Measurements from ENCODE around the gene CRTC2.
A peak's percentile ranks its signal among the peaks of the same experiment; 100 is the strongest.
"Not testable (repeated sequence)": the region's sequence is repeated elsewhere in the genome, so short reads cannot be mapped to it uniquely, and the experiment has no call there.

The CRTC2 gene, protein sequence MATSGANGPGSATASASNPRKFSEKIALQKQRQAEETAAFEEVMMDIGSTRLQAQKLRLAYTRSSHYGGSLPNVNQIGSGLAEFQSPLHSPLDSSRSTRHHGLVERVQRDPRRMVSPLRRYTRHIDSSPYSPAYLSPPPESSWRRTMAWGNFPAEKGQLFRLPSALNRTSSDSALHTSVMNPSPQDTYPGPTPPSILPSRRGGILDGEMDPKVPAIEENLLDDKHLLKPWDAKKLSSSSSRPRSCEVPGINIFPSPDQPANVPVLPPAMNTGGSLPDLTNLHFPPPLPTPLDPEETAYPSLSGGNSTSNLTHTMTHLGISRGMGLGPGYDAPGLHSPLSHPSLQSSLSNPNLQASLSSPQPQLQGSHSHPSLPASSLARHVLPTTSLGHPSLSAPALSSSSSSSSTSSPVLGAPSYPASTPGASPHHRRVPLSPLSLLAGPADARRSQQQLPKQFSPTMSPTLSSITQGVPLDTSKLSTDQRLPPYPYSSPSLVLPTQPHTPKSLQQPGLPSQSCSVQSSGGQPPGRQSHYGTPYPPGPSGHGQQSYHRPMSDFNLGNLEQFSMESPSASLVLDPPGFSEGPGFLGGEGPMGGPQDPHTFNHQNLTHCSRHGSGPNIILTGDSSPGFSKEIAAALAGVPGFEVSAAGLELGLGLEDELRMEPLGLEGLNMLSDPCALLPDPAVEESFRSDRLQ

DNA sequence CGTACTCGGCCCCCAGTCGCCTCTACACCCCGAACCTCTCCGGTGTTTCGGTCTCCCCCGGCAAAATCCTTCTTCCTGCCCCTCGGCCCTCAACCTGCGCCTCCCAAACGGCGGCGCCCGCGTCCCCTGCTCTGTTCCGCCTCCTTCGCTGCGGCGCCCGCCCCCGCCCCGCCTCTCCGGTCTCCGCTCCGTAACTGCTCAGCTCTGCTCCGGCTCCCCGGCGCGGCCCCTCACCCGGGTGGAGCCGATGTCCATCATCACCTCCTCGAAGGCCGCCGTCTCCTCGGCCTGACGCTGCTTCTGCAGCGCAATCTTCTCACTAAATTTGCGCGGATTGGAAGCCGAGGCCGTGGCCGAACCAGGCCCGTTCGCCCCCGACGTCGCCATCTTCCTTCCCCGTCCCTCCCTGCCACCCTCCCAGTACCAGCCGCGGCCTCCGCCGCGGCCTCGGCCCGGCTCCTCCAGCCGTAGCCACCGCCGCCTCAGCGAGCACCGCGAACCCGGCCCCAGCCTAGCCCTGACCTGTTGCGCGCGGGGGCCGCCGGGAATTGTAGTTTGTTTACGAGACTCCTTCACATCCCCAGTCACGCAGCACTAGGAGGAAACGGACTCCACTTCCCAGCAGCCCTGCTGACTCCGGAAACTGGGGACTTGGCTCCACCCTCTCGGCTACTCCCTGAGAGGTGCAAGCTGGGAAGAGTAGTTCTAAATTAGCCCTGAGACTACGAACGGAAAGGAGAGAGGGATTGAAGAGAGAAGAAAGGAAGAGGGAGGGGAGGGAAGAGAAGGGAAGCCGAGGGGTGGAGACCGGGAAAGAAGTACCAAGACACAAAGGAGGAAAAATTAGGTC lies at the start of gene CRTC2:
TSS of gene CRTC2 (minus strand) at position 502 of the 850 bp plus-strand sequence. CDS start at position 387, 115 bp downstream.
- peak; percentile 87 to 94 (median 92) for DNase-seq

DNA sequence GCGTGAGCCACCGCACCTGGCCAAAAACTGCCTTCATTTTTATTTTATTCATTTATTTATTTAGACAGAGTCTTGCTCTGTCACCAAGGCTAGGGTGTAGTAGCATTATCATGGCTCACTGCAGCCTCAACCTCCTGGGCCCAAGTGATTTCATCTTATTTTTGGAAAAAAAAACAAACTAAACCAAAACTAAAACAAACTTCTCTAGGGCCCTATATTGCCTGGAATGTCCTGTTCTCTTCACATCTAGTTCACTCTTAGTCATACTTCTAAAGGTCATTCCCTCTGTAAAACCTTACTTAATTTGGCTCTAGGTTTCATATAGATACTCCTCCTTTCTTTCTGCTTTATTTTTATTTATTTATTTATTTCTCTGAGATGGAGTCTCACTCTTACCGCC lies 47.7 kb upstream of the CRTC2 start:
- no peak for DNase-seq

DNA sequence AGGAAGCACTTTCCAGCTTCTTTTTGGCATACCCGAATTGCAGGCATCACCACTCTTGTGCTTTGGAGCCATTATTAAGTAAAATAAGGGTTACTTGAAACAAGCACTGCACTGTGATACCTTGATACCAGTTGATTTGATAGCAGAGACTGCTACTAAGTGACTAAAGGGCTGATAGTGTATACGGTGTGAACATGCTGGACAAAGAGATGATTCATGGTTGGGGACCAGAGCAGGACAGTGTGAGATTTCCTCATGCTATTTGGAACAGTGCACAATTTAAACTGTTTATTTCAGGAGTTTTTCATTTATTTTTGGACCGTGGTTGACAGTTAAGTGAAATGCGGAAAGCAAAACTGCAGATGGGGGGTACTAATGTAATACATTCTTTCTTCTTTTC lies 42.0 kb upstream of the CRTC2 start:
- no peak for DNase-seq

DNA sequence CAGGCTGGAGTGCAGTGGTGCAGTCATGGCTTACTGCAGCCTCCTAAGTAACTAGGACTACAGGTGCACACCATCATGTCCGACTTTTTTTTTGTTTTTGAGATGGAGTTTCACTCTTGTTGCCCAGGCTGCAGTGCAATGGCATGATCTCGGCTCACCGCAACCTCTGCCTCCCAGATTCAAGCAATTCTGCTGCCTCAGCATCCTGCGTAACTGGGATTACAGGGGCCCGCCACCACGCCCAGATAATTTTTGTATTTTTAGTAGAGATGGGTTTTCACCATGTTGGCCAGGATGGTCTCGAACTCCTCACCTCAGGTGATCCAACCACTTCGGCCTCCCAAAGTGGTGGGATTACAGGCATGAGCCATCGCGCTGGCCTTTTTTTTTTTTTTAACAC lies 38.5 kb upstream of the CRTC2 start:
- not testable (repeated sequence) for DNase-seq

DNA sequence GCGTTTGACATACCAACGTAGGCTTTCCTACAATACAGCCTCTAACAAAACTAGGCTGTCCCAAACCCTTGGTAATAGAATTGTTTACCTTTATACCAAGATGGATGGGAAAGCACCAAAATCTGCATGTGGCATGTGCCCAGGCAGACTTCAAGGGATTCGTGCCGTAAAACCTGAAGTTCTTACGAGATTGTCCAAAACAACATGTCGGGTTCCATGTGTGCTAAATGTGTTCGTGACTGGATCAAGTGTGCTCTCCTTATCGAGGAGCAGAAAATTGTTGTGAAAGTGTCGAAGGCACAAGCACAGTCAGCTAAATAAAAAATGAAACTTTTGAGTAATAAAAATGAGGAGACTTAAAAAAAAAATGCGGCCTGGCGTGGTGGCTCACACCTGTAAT lies 37.2 kb upstream of the CRTC2 start:
- DNase-seq: no peak

DNA sequence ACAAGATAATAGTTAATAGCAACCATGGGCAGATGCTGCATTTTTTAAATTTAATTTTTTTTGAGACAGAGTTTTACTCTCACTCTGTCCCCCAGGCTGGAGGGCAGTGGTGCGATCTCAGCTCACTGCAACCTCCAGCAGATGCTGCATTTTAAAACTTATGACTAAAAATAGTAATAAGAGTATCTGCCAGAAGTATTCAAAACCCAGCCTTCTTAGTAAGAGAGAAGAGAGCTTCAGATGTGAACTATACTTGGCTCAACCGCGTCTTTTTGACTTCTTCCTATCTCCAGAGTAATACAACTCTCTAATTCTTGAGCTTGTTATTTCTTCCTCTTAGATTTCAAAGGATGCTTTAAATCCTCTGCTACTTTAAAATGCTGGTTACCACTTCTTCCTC lies 36.8 kb upstream of the CRTC2 start:
- no peak for DNase-seq

DNA sequence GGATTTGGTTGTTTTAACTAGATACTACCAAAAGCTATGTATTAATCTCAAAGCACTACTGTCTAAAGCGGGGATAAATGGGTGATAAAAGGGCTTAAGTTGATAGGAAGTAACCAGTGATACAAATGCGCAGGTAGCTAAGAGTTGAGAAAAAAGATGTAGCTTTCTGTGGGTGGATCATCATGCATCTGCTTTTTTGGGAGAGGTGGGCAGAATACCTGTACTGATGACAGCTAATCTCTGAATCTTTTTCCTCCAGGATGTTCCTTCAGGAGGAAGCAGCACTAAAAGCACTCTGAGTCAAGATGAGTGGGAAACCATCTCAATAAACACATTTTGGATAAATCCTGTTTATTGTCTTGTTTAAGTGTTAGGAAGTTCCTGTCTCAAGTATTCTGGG lies 33.4 kb upstream of the CRTC2 start:
- no peak for DNase-seq

DNA sequence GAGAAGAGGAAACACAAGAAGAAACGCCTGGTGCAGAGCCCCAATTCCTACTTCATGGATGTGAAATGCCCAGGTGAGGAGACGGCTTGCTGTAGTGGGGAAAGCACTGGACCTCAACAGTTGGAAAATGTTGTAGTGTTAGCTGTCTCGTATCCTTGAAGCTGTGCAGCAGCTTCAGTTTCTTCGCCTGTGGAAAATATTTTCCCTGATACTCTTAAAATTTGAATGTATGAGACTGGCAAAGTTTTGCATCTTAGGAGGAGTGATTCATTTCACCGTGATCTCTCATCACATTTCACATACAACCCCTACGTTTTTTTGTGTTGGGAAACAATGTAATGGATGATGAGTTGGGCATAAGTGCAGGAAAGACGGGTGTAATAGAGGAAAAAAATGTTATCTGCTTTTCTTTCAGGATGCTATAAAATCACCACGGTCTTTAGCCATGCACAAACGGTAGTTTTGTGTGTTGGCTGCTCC lies 32.8 kb upstream of the CRTC2 start:
- DNase-seq: no peak

DNA sequence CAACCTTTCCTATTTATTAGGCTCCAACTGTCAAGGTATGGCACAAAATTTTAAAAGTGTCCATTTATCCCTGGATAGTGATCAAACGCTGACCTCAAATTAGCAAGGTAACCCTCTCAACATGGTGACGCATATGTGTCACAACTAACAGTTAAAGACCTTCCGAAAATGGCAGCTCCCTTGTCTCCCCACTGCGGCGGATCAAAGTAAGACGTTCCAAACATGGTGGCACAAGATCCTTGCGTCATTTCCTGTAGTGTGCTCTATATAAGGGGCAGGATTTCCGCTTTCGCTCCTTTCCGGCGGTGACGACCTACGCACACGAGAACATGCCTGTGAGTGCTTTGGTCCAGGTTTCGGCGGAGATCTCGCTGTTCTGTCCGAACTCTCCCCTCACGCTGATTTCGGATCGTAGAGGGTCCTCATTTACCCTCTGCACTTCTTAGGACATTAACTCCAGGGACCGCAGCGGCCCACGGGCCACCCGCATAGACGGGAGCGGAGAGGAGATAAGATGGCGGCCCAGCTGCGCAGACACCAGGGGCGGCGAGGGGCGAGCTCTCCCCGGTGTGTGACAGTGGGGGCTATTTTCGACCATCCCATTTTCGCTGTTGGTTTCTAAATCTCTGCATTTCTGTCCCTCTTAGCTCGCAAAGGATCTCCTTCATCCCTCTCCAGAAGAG lies 32.2 kb upstream of the CRTC2 start, which contains the start of gene RPS27:
TSS of gene RPS27 (plus strand) at position 295 of the 683 bp plus-strand sequence. CDS start at position 330, 35 bp downstream.
- DNase-seq: peak; percentile 59 to 78 (median 72)

DNA sequence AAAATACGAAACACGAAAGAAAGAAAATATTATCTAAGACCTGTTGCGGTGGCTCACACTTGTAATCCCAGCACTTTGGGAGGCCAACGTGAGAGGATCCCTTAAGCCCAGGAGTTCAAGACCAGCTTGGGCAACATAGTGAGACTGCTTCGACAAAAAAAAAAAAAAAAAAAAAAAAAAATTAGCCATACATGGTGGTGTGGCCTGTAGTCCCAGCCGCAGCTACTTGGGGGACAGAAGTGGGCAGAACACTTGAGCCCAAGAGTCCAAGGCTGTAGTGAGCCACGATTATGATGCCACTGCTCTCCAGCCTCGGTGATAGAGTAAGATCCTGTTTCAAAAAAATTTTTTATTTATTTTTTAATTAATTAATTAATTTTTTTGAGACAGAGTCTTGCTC lies 29.2 kb upstream of the CRTC2 start:
- DNase-seq: no peak

DNA sequence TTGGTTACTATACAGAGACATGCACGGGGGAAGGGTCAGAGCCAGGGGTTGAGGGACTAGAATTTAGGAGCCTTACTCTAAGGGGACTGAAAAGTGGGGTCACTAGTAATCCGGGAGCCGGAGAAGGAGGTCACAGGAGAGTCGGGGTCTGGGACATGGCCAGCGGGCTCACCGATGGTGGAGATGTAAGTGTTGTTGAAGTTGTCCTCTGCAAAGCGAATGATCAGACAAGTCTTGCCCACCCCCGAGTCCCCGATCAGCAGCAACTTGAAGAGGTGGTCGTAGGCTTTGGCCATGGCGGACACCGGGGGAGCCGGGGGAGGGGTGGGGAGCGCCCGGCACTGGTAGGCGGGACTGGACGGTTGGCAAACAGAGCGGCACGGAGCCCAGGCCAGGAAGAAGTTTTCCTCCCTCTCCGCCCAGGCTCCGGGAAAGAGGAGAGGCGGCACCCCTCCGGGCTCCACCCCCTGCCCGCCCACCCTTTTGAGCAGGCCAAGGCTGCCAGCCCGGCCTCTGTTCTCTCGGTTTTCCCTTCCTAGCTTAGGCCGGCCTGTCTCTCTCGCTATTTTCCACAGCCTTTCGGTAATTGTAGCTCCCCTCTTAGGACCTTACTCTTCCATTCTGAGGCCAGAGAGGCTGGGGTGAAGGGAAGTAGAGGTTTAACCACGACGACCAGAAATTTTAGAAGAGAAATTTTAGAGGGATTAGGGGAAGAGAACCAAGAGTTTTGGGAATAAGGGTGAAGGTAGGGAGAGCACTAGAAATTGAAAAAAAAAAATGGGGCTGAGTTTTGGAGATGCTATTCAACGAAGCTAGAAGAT lies 27.7 kb upstream of the CRTC2 start, which contains the start of gene RAB13:
TSS of gene RAB13 (minus strand) at position 399 of the 821 bp plus-strand sequence. CDS start at position 296, 103 bp downstream.
- DNase-seq: no peak

DNA sequence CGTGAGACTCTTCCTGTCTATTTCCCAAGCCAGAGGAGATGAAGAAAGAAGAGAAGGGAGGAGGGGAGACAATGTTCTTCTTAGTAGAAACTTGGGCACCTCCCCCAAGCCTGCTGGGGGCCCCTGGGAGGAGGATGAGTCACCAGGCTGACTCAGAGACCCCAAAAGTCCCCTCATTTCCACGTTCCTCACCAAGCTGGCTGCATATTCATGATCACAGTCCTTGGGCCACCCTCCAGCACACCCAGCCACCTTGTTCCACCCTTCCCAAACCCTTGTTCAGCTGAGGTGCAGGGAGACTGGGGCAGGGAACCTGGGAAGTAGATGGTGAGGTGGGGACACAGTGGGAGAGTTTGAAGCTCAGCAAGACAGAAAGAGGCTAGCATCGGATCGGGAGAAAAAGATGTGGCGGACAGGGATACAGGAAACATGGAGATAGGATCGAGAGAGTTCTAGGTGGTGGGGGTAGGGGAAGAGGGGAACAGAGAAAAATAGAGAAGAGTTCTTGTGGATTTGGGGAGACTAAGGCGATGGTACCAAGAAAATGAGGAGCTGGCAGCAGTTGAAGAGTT lies 27.0 kb upstream of the CRTC2 start:
- no peak for DNase-seq

DNA sequence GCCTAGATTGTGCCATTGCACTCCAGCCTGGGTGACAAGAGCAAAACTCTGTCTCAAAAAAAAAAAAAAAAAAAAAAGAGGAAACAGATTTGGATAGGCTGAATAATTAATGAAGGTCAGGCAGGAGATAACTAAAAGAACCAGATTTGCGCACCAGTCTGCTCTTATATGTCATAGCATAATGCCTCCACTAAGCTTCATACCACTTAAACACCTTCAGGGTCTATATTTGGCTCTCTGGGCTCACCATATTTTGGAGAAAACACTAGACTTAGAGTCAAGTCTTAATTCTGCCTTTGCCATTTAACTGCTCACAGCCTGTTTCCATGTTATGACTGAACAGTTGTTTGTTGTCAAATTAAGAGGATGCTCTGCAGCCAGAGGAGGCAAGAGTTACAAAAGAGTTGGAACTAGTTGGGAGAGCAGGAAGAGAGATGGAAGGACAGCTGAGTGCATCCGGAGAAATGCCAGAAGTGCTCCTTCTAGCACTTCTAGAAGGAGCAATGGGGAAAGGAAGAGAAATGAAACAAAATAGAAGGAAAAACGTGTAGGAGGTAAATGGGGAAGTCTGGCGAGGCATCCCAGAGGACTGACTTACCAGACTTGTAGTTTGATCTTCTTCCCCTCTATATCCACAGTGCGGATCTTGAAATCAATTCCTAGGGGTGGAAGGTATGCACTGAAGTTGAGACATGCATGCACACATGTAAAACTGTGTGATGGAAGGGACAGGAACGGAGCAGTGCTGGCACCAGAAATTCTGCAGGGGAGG lies 25.9 kb upstream of the CRTC2 start:
- no peak for DNase-seq

DNA sequence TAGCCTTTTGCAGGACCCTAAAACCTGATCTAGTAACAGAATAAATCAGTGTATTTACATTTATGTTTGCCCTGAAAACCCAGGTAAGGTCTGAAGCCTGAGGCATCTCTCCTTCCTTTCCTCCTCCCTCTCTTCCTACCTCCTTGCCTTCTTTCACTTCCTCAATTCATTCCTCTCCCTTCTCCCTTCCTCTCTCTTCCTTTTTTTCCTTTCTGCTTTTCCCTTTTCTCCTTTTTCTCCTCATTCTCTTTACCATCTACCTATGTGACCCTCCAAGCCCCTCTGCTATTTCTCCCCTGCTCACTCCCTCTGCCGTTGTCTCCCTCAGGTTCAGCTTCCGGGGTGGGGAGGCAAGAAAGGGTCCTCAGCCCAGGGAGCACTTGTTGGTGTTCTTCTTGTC lies 23.3 kb upstream of the CRTC2 start:
- not testable (repeated sequence) for DNase-seq

DNA sequence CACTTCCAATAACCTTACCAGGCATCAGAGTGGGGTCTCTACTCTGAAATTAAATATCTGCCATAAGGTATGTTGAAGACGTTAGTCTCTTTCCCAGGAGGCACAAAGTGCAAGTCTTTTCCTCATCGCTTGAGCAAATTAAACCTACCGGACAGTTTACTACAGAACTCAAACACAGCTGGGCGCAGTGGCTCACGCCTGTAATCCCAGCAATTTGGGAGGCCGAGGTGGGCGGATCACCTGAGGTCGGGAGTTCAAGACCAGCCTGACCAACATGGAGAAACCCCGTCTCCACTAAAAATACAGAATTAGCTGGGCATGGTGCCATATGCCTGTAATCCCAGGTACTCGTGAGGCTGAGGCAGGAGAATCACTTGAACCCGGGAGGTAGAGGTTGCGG lies 20.7 kb upstream of the CRTC2 start:
- not testable (repeated sequence) for DNase-seq

DNA sequence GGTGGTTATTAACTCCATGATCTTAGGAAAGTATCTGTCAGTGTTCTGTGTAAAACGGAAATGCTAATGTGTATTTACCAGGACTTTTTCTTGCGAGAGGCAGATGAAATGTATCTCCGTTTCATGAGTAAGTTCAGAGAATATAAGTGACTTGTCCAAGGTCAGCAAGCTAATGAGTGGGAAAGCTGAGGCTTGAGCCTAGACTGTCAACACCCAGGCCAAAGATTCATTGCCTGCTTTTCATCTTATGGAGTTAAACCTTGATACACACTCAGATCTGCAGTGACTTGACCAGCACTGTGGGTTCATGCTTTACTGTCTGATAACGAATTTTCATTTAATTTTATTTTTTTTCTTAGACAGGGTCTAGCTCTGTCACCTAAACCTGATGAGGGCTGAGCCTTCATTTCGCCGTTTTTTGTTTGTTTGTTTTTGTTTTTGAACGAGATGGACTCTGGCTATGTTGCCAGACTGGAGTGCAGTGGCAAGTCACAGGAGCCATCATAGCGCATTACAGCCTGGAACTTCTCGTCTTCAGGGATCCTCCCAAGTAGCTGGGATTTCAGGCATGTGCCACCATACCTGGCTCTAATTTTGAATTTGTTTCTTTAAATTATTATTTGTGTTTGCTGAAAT lies 20.0 kb upstream of the CRTC2 start:
- DNase-seq: no peak

DNA sequence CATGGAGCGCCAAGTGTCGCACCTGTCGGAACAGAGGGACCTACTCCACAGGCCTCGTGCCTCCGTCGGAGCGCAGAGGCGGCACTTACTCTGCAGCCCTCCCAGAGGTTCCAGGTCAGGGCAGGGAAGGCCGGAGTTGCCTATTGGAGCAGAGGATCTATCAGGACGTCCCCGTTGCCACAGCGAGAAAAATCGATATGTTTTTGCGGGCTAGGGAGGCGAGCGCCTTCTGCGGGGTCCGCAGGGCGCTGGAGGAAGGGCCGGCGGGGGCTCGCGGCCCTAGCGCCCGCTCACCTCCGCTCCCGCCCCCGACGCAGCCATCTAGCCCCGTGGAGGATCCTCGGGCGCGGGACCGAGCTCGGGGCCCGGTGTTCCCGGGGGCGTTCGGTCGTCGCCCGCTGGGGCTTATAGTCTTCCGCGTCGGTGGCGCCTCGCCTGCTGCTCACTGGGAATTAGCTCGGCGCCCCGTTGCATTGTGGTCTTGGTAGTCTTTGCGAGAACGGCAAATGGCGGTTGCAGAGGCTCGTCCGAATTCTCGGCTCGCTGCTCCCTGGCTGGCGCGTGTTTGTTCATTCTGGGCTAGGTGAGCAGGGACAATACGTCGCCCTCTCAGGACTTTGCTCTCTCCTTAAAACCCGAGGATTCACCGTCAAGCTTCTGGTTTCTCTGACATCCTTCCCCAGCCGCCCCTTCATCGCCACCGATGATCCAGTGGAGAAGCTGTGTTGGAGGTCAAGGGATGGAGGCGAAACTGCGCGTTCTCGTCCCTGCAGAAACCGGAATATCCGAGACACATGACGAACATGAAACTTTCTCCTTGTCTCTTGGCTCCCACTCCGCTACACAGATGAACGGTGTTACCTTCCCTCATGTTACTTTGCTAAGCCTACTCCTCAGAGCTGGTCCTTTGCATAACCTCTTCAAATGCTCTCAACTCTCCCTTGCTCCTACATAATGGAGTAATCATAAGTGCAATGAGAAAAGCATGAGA lies 19.1 kb upstream of the CRTC2 start, which contains the start of gene JTB:
TSS of gene JTB (minus strand) at position 425 of the 991 bp plus-strand sequence. CDS start at position 3, 422 bp downstream.
- DNase-seq: peak; percentile 56 to 72 (median 65)

DNA sequence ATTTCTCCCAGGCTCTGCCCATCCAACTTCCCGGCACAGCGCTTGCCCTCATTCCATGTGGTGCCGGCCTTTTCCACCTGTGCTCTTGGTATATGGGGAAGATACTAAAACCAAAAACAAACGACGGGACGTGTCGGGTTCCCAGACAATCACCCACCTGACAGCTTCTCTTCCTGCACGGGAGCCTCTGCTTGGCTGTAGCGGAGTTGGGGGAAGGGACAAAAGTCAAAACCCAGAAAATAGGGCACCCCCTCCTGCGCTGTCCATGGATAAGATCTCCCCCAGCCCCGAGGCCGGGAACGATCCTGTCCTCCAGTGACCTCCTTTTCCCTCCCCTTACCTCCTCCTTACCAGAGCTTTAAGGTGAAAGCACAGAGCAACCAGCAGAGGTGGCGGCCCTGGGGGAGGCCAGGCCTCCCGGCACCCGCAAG lies 18.4 kb upstream of the CRTC2 start:
- DNase-seq: no peak
